Measurements from ENCODE around the gene SRL. TPM values are rescaled to one million over a fixed set of nuclear protein-coding genes. Genes with fewer than 3 reads are reported as not detected.
"Not testable (repeated sequence)": the region's sequence is repeated elsewhere in the genome, so short reads cannot be mapped to it uniquely, and the experiment has no call there.

Gene SRL
- total RNA-seq, 1 donor, result not detected

DNA sequence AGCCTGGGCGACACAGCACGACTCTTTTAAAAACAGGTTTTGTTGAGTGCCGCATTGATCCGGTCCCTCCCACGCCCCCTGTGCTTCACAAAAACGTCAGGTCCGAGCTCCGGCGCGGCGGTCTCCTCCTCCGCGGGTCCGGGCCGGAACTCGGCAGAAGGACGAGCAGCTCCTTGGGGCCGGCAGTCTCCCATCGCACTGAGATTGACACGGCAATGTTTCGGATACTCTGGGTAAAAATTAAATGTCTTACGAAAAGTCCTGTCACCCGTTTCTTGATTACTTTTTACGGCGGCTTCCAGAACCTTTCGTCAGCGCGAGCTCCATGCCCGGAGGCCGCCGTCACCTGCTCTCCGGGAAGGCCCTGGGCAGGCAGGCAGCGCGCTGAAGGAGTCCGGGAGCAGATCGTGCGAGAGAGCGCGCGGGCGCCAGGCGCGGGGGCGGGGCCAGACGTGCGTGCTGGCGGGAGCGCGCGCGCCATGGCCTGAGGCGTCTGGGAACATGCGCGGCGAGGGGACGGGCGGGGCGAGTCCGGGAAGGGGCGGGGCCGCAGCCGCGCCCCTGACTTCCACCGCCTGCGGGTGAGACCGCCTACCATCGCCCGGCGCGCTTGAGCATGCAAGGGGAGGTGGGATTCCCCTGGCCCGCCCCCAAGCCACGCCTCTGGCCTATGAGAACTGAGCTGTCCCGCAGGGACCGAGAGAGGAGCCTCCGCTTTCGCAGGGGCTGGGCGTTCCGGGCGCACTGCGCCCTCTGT is 11.7 kb upstream of the SRL start:
- Histone ChIP-seq H4K20me1 (ENCODE audit: insufficient read depth, low read length) (peaks cover 3% of the 10 kb centered on the region), H3K4me3 (ENCODE audit: insufficient read depth, low read length) (peak overlapping the region; percentile 83), H3K4me1 (ENCODE audit: insufficient read depth, low read length) (no peaks in the 10 kb centered on the region), H3K9me3 (ENCODE audit: low read depth, low read length) (no peaks in the 10 kb centered on the region), H2AFZ (ENCODE audit: low read length) (peak overlapping the region; percentile 93), H3K36me3 (ENCODE audit: insufficient read depth, low read length) (peaks cover 2% of the 10 kb centered on the region), H3K79me2 (ENCODE audit: insufficient read depth, low read length) (no peaks in the 10 kb centered on the region), H3K4me2 (ENCODE audit: insufficient read depth, low read length) (peak overlapping the region; percentile 82), H3K27me3 (ENCODE audit: insufficient read depth, low read length) (no peaks in the 10 kb centered on the region), H3K27ac (ENCODE audit: low read depth, low read length) (peak overlapping the region; percentile 84)
- peak; percentile 100 for DNase-seq (ENCODE audit: insufficient read length, low spot score, missing footprints)
- TF ChIP-seq CTCF (IDR thresholded peaks at IDR 0.05; ENCODE audit: extremely low read depth, low read depth, low read length), result no peak

DNA sequence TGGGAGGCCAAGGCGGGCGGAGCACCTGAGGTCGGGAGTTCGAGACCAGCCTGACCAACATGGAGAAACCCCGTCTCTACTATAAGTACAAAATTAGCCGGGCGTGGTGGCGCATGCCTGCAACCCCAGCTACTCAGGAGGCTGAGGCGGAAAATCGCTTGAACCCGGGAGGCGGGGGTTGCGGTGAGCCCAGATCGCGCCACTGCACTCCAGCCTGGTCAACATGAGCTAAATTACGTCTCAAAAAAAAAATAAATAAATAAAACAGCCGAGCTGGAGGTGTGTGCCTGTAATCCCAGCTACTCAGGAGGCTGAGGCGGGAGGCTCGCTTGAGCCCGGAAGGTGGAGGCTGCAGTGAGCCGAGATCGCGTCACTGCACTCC is 11.1 kb upstream of the SRL start:
- not testable (repeated sequence) for H3K79me2 ChIP-seq (ENCODE audit: insufficient read depth, low read length); H3K4me1 ChIP-seq (ENCODE audit: insufficient read depth, low read length); H4K20me1 ChIP-seq (ENCODE audit: insufficient read depth, low read length); H3K9me3 ChIP-seq (ENCODE audit: low read depth, low read length); H3K36me3 ChIP-seq (ENCODE audit: insufficient read depth, low read length); DNase-seq (ENCODE audit: insufficient read length, low spot score, missing footprints); H3K27me3 ChIP-seq (ENCODE audit: insufficient read depth, low read length)
- peak overlapping the region; percentile 82 for H3K4me2 ChIP-seq (ENCODE audit: insufficient read depth, low read length)
- H3K4me3 ChIP-seq (ENCODE audit: insufficient read depth, low read length), result peak overlapping the region; percentile 83
- H3K27ac ChIP-seq (ENCODE audit: low read depth, low read length), result peak overlapping the region; percentile 84
- H2AFZ ChIP-seq (ENCODE audit: low read length), result peak overlapping the region; percentile 93

GRCh38 chr16:4249530-4250308 is 7.8 kb upstream of the SRL start:
- peak; percentile 23 for DNase-seq (ENCODE audit: insufficient read length, low spot score, missing footprints)
- H3K27ac ChIP-seq (ENCODE audit: low read depth, low read length), result no peak overlapping the region
- H3K4me3 ChIP-seq (ENCODE audit: insufficient read depth, low read length), result no peak overlapping the region

GRCh38 chr16:4247460-4247784 is 5.5 kb upstream of the SRL start:
- no peak overlapping the region for H2AFZ ChIP-seq (ENCODE audit: low read length)
- H3K27ac ChIP-seq (ENCODE audit: low read depth, low read length), result no peak overlapping the region
- H3K4me3 ChIP-seq (ENCODE audit: insufficient read depth, low read length), result no peak overlapping the region
- peaks cover 3% of the 10 kb centered on the region for H4K20me1 ChIP-seq (ENCODE audit: insufficient read depth, low read length)
- no peaks in the 10 kb centered on the region for H3K79me2 ChIP-seq (ENCODE audit: insufficient read depth, low read length)
- no peaks in the 10 kb centered on the region for H3K27me3 ChIP-seq (ENCODE audit: insufficient read depth, low read length)
- no peak for TF ChIP-seq CTCF (IDR thresholded peaks at IDR 0.05; ENCODE audit: extremely low read depth, low read depth, low read length)
- H3K9me3 ChIP-seq (ENCODE audit: low read depth, low read length), result no peaks in the 10 kb centered on the region
- no peaks in the 10 kb centered on the region for H3K4me1 ChIP-seq (ENCODE audit: insufficient read depth, low read length)
- DNase-seq (ENCODE audit: insufficient read length, low spot score, missing footprints), result no peak
- no peaks in the 10 kb centered on the region for H3K36me3 ChIP-seq (ENCODE audit: insufficient read depth, low read length)
- H3K4me2 ChIP-seq (ENCODE audit: insufficient read depth, low read length), result no peak overlapping the region

More at GRCh38 chr16:4249530-4250308, 7.8 kb upstream of the SRL start:
- Histone ChIP-seq H3K27me3 (ENCODE audit: insufficient read depth, low read length) (no peaks in the 10 kb centered on the region), H3K4me2 (ENCODE audit: insufficient read depth, low read length) (no peak overlapping the region), H3K79me2 (ENCODE audit: insufficient read depth, low read length) (no peaks in the 10 kb centered on the region), H2AFZ (ENCODE audit: low read length) (no peak overlapping the region), H4K20me1 (ENCODE audit: insufficient read depth, low read length) (peaks cover 3% of the 10 kb centered on the region), H3K36me3 (ENCODE audit: insufficient read depth, low read length) (no peaks in the 10 kb centered on the region), H3K4me1 (ENCODE audit: insufficient read depth, low read length) (no peaks in the 10 kb centered on the region), H3K9me3 (ENCODE audit: low read depth, low read length) (no peaks in the 10 kb centered on the region)
- TF ChIP-seq CTCF (IDR thresholded peaks at IDR 0.05; ENCODE audit: extremely low read depth, low read depth, low read length), result no peak

Measured in osteoblast (primary cell).